Activated CD8-positive, alpha-beta T cell treated with anti-CD3 and anti-CD28 coated beads for 36 hours (primary cell): ENCODE measurements around the gene ZNF503. TPM values are rescaled to one million over a fixed set of nuclear protein-coding genes. Genes with fewer than 3 reads are reported as not detected.

Experiments
- ATAC-seq: fragments of 200-7000 bp; cut with Tn5 transposase; one replicate; pipeline ENCODE4 v1.10.0; 2021; ENCODE audit warnings: mild to moderate bottlenecking, moderate library complexity
- CTCF ChIA-PET: fragments of 350-600 bp; sonication (Branson Sonifier 250); formaldehyde crosslinking; loops from one replicate; lab custom pipeline; 2021; ENCODE audit warnings: antibody characterized with exemption; lab: Charles Lee
- POLR2A ChIA-PET: fragments of 350-600 bp; sonication (Branson Sonifier 250); formaldehyde crosslinking; loops from one replicate; lab custom pipeline; 2021; ENCODE audit warnings: antibody characterized with exemption; lab: Charles Lee
- DNase-seq: peaks from one replicate; pipeline ENCODE4 v3.0.0-alpha.2; 2020
- H3K27ac Mint-ChIP-seq: one replicate; pipeline ENCODE4 v1.8.0; 2021; ENCODE audit warnings: mild to moderate bottlenecking, mixed read lengths
- H3K27me3 Mint-ChIP-seq: one replicate; pipeline ENCODE4 v1.8.0; 2021; ENCODE audit warnings: mixed read lengths
- H3K36me3 Mint-ChIP-seq: one replicate; pipeline ENCODE4 v1.8.0; 2021; ENCODE audit warnings: low read depth, mixed read lengths
- H3K4me1 Mint-ChIP-seq: one replicate; pipeline ENCODE4 v1.8.0; 2021; ENCODE audit warnings: low read depth, mixed read lengths
- H3K4me3 Mint-ChIP-seq: one replicate; pipeline ENCODE4 v1.8.0; 2021; ENCODE audit warnings: mild to moderate bottlenecking, moderate library complexity, mixed read lengths
- H3K9me3 Mint-ChIP-seq: one replicate; pipeline ENCODE4 v1.8.0; 2021; ENCODE audit warnings: mixed read lengths
- intact Hi-C: fragments of 100-400 bp; cut with micrococcal nuclease; formaldehyde crosslinking; loops from one replicate; pipeline ENCODE4 v1.10.0; 2022
- total RNA-seq, 2 experiments: library from RNA; stranded (reverse); gene quantifications; one replicate each; pipeline ENCODE4 v1.2.3, GENCODE V29; 2021
- TF ChIP-seq, protein P1 (sequence below): fragments of 200-600 bp; IDR thresholded peaks from one replicate; pipeline ENCODE4 v1.8.0; 2022; ENCODE audit warnings: antibody characterized with exemption, mild to moderate bottlenecking

Gene ZNF503
- total RNA-seq, 2 experiments from 2014 or later, result 0.25 to 0.31 TPM

DNA sequence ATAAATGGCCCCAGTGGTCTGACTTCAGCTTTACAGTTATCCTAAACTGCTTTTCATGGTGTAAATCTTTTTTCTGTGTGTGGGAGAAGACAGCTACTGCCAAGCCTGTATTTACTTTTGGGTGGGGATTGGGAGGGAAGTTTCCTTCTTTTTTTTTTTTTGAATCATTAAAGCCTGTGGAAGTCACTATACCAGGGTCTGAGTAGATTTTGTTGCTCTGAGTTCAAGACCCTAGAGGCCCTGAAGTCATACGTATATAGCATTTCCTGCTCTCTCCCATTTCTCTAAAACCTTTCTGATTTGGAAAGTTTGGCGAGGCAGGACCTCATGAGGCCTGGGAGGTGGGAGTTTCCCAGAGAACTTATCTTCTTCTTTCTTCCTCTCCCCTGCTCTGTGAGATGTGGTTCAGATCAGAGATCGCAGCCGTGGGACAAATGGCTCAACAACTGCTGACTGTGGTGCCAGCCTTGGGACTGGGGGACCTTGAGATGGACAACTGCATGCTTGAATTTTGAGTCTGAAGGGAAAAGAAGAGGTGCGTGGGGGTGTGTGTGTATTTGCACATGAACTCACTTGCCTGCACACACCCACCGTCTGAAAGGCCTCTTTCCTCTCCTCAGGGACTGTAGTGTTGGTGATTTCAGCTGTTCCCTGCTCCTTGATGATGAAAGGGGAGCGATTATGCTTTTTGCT is 48.0 kb upstream of the ZNF503 start:
- Mint-ChIP-seq H3K4me1 (no peaks in the 10 kb centered on the region), H3K36me3 (no peaks in the 10 kb centered on the region), H3K27ac (no peak overlapping the region), H3K9me3 (peaks cover 8% of the 10 kb centered on the region), H3K4me3 (no peak overlapping the region), H3K27me3 (peaks cover 3% of the 10 kb centered on the region)
- CTCF ChIA-PET, result interaction anchor here (1.2 kb wide), 1 partner anchor 54 kb away, joined by 4 read pairs; no protein-coding TSS in a partner anchor
- POLR2A ChIA-PET, result no interaction called here
- no peak for ATAC-seq
- intact Hi-C loops, result no loop called here
- TF ChIP-seq, protein P1, sequence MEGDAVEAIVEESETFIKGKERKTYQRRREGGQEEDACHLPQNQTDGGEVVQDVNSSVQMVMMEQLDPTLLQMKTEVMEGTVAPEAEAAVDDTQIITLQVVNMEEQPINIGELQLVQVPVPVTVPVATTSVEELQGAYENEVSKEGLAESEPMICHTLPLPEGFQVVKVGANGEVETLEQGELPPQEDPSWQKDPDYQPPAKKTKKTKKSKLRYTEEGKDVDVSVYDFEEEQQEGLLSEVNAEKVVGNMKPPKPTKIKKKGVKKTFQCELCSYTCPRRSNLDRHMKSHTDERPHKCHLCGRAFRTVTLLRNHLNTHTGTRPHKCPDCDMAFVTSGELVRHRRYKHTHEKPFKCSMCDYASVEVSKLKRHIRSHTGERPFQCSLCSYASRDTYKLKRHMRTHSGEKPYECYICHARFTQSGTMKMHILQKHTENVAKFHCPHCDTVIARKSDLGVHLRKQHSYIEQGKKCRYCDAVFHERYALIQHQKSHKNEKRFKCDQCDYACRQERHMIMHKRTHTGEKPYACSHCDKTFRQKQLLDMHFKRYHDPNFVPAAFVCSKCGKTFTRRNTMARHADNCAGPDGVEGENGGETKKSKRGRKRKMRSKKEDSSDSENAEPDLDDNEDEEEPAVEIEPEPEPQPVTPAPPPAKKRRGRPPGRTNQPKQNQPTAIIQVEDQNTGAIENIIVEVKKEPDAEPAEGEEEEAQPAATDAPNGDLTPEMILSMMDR, result no peak
- no peak for DNase-seq

- no peaks in the 10 kb centered on the region for H3K4me1 Mint-ChIP-seq
- H3K27ac Mint-ChIP-seq, result no peak overlapping the region
- peaks cover 3% of the 10 kb centered on the region for H3K27me3 Mint-ChIP-seq
- H3K9me3 Mint-ChIP-seq, result peaks cover 16% of the 10 kb centered on the region
- no peak overlapping the region for H3K4me3 Mint-ChIP-seq
- TF ChIP-seq, protein P1, result no peak
- H3K36me3 Mint-ChIP-seq, result no peaks in the 10 kb centered on the region
- intact Hi-C loops, result no loop called here
- ATAC-seq, result no peak
- ChIA-PET POLR2A (no interaction called here), CTCF (no interaction called here)
- DNase-seq, result no peak
Observed at GRCh38 chr10:75448166-75448565, 46.6 kb upstream of the ZNF503 start.

DNA sequence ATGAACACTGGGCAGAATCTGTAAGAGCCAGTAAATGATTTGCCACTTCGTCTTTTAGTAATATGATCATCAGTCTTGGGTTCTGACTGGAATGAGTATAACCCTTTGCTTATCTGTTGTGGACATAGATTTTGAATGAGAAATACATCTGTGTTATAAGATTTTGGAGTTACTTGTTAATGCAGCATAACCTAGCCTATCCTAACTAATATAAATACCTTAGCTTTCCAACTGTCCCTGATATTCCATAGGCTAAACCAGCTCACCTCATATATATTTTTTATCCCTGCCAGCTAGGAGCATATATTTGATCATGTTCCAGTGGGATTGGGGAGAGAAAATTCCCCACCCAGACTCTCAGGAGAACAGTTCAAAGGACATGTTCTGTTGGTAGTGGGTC is 44.9 kb upstream of the ZNF503 start:
- intact Hi-C loops, result no loop called here
- H3K4me3 Mint-ChIP-seq, result no peak overlapping the region
- peaks cover 5% of the 10 kb centered on the region for H3K27me3 Mint-ChIP-seq
- CTCF ChIA-PET, result no interaction called here
- H3K9me3 Mint-ChIP-seq, result peaks cover 22% of the 10 kb centered on the region
- DNase-seq (no peak), ATAC-seq (no peak)
- TF ChIP-seq, protein P1, result no peak
- POLR2A ChIA-PET, result no interaction called here
- no peaks in the 10 kb centered on the region for H3K36me3 Mint-ChIP-seq
- H3K27ac Mint-ChIP-seq, result no peak overlapping the region
- H3K4me1 Mint-ChIP-seq, result no peaks in the 10 kb centered on the region

- ChIA-PET POLR2A (no interaction called here), CTCF (interaction anchor here (1.1 kb wide), 1 partner anchor 12 kb away, joined by 3 read pairs; no protein-coding TSS in a partner anchor)
- peaks cover 22% of the 10 kb centered on the region for H3K9me3 Mint-ChIP-seq
- H3K36me3 Mint-ChIP-seq, result no peaks in the 10 kb centered on the region
- no peak overlapping the region for H3K4me3 Mint-ChIP-seq
- ATAC-seq, result no peak
- no peak overlapping the region for H3K27ac Mint-ChIP-seq
- no peak for DNase-seq
- intact Hi-C loops, result no loop called here
- TF ChIP-seq, protein P1, result no peak
- peaks cover 5% of the 10 kb centered on the region for H3K27me3 Mint-ChIP-seq
- H3K4me1 Mint-ChIP-seq, result no peaks in the 10 kb centered on the region
Observed at GRCh38 chr10:75444781-75445386, 43.3 kb upstream of the ZNF503 start.

DNA sequence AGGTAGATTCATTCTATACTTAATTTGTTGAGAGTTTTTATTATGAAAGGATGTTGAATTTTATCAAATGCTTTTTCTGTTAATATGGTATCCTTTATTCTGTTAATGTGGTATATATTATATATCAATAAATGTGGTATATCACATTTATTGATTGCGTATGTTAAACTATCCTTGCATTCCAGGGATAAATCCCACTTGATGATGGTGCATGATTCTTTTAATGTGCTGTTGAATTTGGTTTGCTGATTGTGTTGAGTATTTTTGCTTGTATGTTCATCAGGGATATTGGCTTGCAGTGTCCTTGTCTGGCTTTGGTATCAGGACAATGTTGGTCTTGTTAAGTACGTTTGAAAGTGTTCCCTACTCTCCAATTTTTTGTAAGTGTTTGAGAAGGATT is 41.8 kb upstream of the ZNF503 start:
- no peak overlapping the region for H3K27ac Mint-ChIP-seq
- TF ChIP-seq, protein P1, result no peak
- no peaks in the 10 kb centered on the region for H3K36me3 Mint-ChIP-seq
- peaks cover 22% of the 10 kb centered on the region for H3K9me3 Mint-ChIP-seq
- intact Hi-C loops, result no loop called here
- ATAC-seq (no peak), DNase-seq (no peak)
- H3K4me3 Mint-ChIP-seq, result no peak overlapping the region
- ChIA-PET POLR2A (no interaction called here), CTCF (no interaction called here)
- peaks cover 5% of the 10 kb centered on the region for H3K27me3 Mint-ChIP-seq
- H3K4me1 Mint-ChIP-seq, result no peaks in the 10 kb centered on the region
